ENCODE measurements around the gene NEURL2.
"Not testable (repeated sequence)": the region's sequence is repeated elsewhere in the genome, so short reads cannot be mapped to it uniquely, and the experiment has no call there.

The NEURL2 gene

GRCh38 chr20:45901332-45901731 is 10.3 kb upstream of the NEURL2 start:
- not testable (repeated sequence) for DNase-seq

- DNase-seq, result no peak
These were observed 8.2 kb upstream of the NEURL2 start for GRCh38 chr20:45899046-45899835.

GRCh38 chr20:45898285-45898684 is 7.3 kb upstream of the NEURL2 start:
- no peak for DNase-seq

- DNase-seq, result no peak
These were observed 6.7 kb upstream of the NEURL2 start for GRCh38 chr20:45897692-45898091.

- no peak for DNase-seq
These were observed 6.3 kb upstream of the NEURL2 start for GRCh38 chr20:45897289-45897688.

- no peak for DNase-seq
These were observed 5.7 kb upstream of the NEURL2 start for GRCh38 chr20:45896641-45897161.

GRCh38 chr20:45894797-45895196 is 3.8 kb upstream of the NEURL2 start:
- no peak for DNase-seq

- no peak for DNase-seq
These were observed 2.8 kb upstream of the NEURL2 start for GRCh38 chr20:45893831-45894230.

GRCh38 chr20:45892828-45893500 is 2.0 kb upstream of the NEURL2 start:
- no peak for DNase-seq

- DNase-seq, result peak in 1 of 56 donors; percentile 7
These were observed 1.2 kb upstream of the NEURL2 start for GRCh38 chr20:45892049-45892825.

GRCh38 chr20:45890077-45890984 is 677 bp downstream of the NEURL2 start:
- DNase-seq, result peak in 49 of 56 donors; percentile 12 to 72 (median 40)

- no peak for DNase-seq
These were observed 2.3 kb downstream of the NEURL2 start for GRCh38 chr20:45888681-45889080.

GRCh38 chr20:45887346-45887715 is 3.7 kb downstream of the NEURL2 start, which contains the start of gene SPATA25:
SPATA25 (minus strand) TSS chr20:45887622; CDS start chr20:45887590, 32 bp downstream.
- DNase-seq, result no peak

GRCh38 chr20:45886590-45887345 is 4.2 kb downstream of the NEURL2 start:
- DNase-seq, result no peak

- DNase-seq, result no peak
These were observed 7.9 kb downstream of the NEURL2 start for GRCh38 chr20:45883100-45883469.

- no peak for DNase-seq
These were observed 8.4 kb downstream of the NEURL2 start for GRCh38 chr20:45882469-45883099.

- DNase-seq, result peak; percentile 64 to 100 (median 97)
These were observed 9.8 kb downstream of the NEURL2 start, which contains the start of gene ZSWIM1 for GRCh38 chr20:45880988-45881788. ZSWIM1 (plus strand) TSS chr20:45881227; CDS start chr20:45882593, 1,366 bp downstream.

GRCh38 chr20:45878076-45878761 is 12.8 kb downstream of the NEURL2 start:
- DNase-seq, result no peak
